Measurements from ENCODE around the gene INO80E. TPM values are rescaled to one million over a fixed set of nuclear protein-coding genes. Genes with fewer than 3 reads are reported as not detected.

Gene INO80E
- total RNA-seq, 1 donor, result 25.9 TPM

GRCh38 chr16:29961127-29961478 is 34.9 kb upstream of the INO80E start:
- no peak for TF ChIP-seq CTCF (IDR thresholded peaks at IDR 0.05; ENCODE audit: insufficient read depth, low read depth, low read length)
- DNase-seq (ENCODE audit: low read depth), result no peak
- peak overlapping the region; percentile 84 for H3K4me3 ChIP-seq (ENCODE audit: low read depth, low read length)

GRCh38 chr16:29961479-29962343 is 34.3 kb upstream of the INO80E start, which contains the start of gene TMEM219:
TSS of gene TMEM219 (plus strand) at chr16:29962079. CDS start at chr16:29963144, 1,065 bp downstream.
- peak; percentile 48 for TF ChIP-seq CTCF (IDR thresholded peaks at IDR 0.05; ENCODE audit: insufficient read depth, low read depth, low read length)

GRCh38 chr16:29962344-29962994 is 33.6 kb upstream of the INO80E start:
- H3K4me3 ChIP-seq (ENCODE audit: low read depth, low read length), result peak overlapping the region; percentile 84
- DNase-seq (ENCODE audit: low read depth), result peak; percentile 69
- TF ChIP-seq CTCF (IDR thresholded peaks at IDR 0.05; ENCODE audit: insufficient read depth, low read depth, low read length), result no peak

More at GRCh38 chr16:29961479-29962343, 34.3 kb upstream of the INO80E start, which contains the start of gene TMEM219:
- peak within 1 kb of the TSS; percentile 84 for H3K4me3 ChIP-seq (ENCODE audit: low read depth, low read length)
- peak; percentile 89 for DNase-seq (ENCODE audit: low read depth)

- TF ChIP-seq CTCF (IDR thresholded peaks at IDR 0.05; ENCODE audit: insufficient read depth, low read depth, low read length), result no peak
- peak overlapping the region; percentile 84 for H3K4me3 ChIP-seq (ENCODE audit: low read depth, low read length)
- DNase-seq (ENCODE audit: low read depth), result no peak
Observed at GRCh38 chr16:29963021-29963743, 32.9 kb upstream of the INO80E start.

- TF ChIP-seq CTCF (IDR thresholded peaks at IDR 0.05; ENCODE audit: insufficient read depth, low read depth, low read length), result no peak
- DNase-seq (ENCODE audit: low read depth), result no peak
- H3K4me3 ChIP-seq (ENCODE audit: low read depth, low read length), result no peak overlapping the region
Observed at GRCh38 chr16:29968205-29968604, 27.8 kb upstream of the INO80E start.

- no peak overlapping the region for H3K4me3 ChIP-seq (ENCODE audit: low read depth, low read length)
- no peak for TF ChIP-seq CTCF (IDR thresholded peaks at IDR 0.05; ENCODE audit: insufficient read depth, low read depth, low read length)
- no peak for DNase-seq (ENCODE audit: low read depth)
Observed at GRCh38 chr16:29971304-29971703, 24.7 kb upstream of the INO80E start.

All from fibroblast of villous mesenchyme (primary cell).